Mesothelial cell of epicardium (in vitro differentiated cells): ENCODE results near the gene TUBA8. TPM values are rescaled to one million over a fixed set of nuclear protein-coding genes. Genes with fewer than 3 reads are reported as not detected.

Source experiments
- DNase-seq, 2 experiments: peaks; one replicate each; pipeline ENCODE4 v3.0.0; 2021; ENCODE audit warnings: low spot score in 2 of 2; ENCODE audit not compliant: unreplicated experiment in 2 of 2
- H3K27ac Mint-ChIP-seq: 2 replicates; pipeline ENCODE4 v1.8.0; 2021; ENCODE audit warnings: mixed read lengths
- H3K27me3 Mint-ChIP-seq: 2 replicates; pipeline ENCODE4 v1.8.0; 2021; ENCODE audit warnings: low read depth, mixed read lengths
- H3K36me3 Mint-ChIP-seq: 2 replicates; pipeline ENCODE4 v1.8.0; 2021; ENCODE audit warnings: mixed read lengths
- H3K4me1 Mint-ChIP-seq: 2 replicates; pipeline ENCODE4 v1.8.0; 2021; ENCODE audit warnings: mixed read lengths
- H3K4me3 Mint-ChIP-seq: 2 replicates; pipeline ENCODE4 v1.8.0; 2021; ENCODE audit warnings: mild to moderate bottlenecking, moderate library complexity, mixed read lengths
- H3K9me3 Mint-ChIP-seq: 2 replicates; pipeline ENCODE4 v1.8.0; 2021; ENCODE audit warnings: mixed read lengths
- CTCF ChIP-seq: fragments of 200-600 bp; sonication (generic); IDR thresholded peaks from one replicate; pipeline ENCODE4 v1.5.0; 2021; ENCODE audit warnings: antibody characterized with exemption; ENCODE audit not compliant: unreplicated experiment
- total RNA-seq: library from RNA; stranded (reverse); gene quantifications from 3 replicates; pipeline ENCODE4 v1.2.1, GENCODE V29; 2021

Gene TUBA8
- total RNA-seq, 1 donor from 2014 or later, result 2.9 TPM

- Mint-ChIP-seq H3K36me3 (no peaks in the 10 kb centered on the region), H3K4me3 (no peak overlapping the region), H3K9me3 (no peaks in the 10 kb centered on the region), H3K27me3 (peaks cover 25% of the 10 kb centered on the region), H3K4me1 (peaks cover under 1% of the 10 kb centered on the region), H3K27ac (no peak overlapping the region)
- DNase-seq, result no peak
- TF ChIP-seq CTCF, result no peak
Measured at GRCh38 chr22:18115906-18116371, 5.3 kb downstream of the TUBA8 start.

GRCh38 chr22:18116634-18117033 is 6.0 kb downstream of the TUBA8 start:
- Mint-ChIP-seq H3K9me3 (no peaks in the 10 kb centered on the region), H3K36me3 (no peaks in the 10 kb centered on the region), H3K27ac (no peak overlapping the region), H3K4me1 (no peaks in the 10 kb centered on the region), H3K4me3 (no peak overlapping the region), H3K27me3 (peaks cover 18% of the 10 kb centered on the region)
- DNase-seq, result no peak
- no peak for TF ChIP-seq CTCF

GRCh38 chr22:18118345-18118915 is 7.8 kb downstream of the TUBA8 start:
- no peaks in the 10 kb centered on the region for H3K4me1 Mint-ChIP-seq
- H3K9me3 Mint-ChIP-seq, result no peaks in the 10 kb centered on the region
- H3K4me3 Mint-ChIP-seq, result no peak overlapping the region
- H3K27ac Mint-ChIP-seq, result no peak overlapping the region
- TF ChIP-seq CTCF, result no peak
- no peaks in the 10 kb centered on the region for H3K36me3 Mint-ChIP-seq
- peaks cover 2% of the 10 kb centered on the region for H3K27me3 Mint-ChIP-seq
- no peak for DNase-seq

GRCh38 chr22:18119409-18120110 is 9.0 kb downstream of the TUBA8 start:
- TF ChIP-seq CTCF, result no peak
- H3K4me3 Mint-ChIP-seq, result no peak overlapping the region
- no peak for DNase-seq
- no peaks in the 10 kb centered on the region for H3K36me3 Mint-ChIP-seq
- H3K27me3 Mint-ChIP-seq, result no peaks in the 10 kb centered on the region
- H3K9me3 Mint-ChIP-seq, result no peaks in the 10 kb centered on the region
- H3K4me1 Mint-ChIP-seq, result no peaks in the 10 kb centered on the region
- no peak overlapping the region for H3K27ac Mint-ChIP-seq

- DNase-seq, result no peak
- no peaks in the 10 kb centered on the region for H3K27me3 Mint-ChIP-seq
Measured at GRCh38 chr22:18120857-18121256, 10.2 kb downstream of the TUBA8 start.

More at GRCh38 chr22:18120857-18121256, 10.2 kb downstream of the TUBA8 start:
- no peak overlapping the region for H3K4me3 Mint-ChIP-seq
- no peak overlapping the region for H3K27ac Mint-ChIP-seq
- no peaks in the 10 kb centered on the region for H3K36me3 Mint-ChIP-seq
- TF ChIP-seq CTCF, result no peak
- no peaks in the 10 kb centered on the region for H3K4me1 Mint-ChIP-seq
- H3K9me3 Mint-ChIP-seq, result no peaks in the 10 kb centered on the region
